Astrocyte (in vitro differentiated cells and primary cell): ENCODE measurements around the gene SNX32.

Experiments
- EZH2 ChIP-seq: IDR thresholded peaks from 2 replicates; pipeline ENCODE4 v1.6.1; 2012; ENCODE audit warnings: mild to moderate bottlenecking, low read length, inconsistent platforms; ENCODE audit not compliant: insufficient read depth
- TF ChIP-seq, protein P1 (sequence below): IDR thresholded peaks from 2 replicates; pipeline ENCODE4 v1.5.1; 2011; ENCODE audit warnings: low read depth, mild to moderate bottlenecking, inconsistent platforms, low read length, moderate library complexity; ENCODE audit not compliant: insufficient read depth

DNA sequence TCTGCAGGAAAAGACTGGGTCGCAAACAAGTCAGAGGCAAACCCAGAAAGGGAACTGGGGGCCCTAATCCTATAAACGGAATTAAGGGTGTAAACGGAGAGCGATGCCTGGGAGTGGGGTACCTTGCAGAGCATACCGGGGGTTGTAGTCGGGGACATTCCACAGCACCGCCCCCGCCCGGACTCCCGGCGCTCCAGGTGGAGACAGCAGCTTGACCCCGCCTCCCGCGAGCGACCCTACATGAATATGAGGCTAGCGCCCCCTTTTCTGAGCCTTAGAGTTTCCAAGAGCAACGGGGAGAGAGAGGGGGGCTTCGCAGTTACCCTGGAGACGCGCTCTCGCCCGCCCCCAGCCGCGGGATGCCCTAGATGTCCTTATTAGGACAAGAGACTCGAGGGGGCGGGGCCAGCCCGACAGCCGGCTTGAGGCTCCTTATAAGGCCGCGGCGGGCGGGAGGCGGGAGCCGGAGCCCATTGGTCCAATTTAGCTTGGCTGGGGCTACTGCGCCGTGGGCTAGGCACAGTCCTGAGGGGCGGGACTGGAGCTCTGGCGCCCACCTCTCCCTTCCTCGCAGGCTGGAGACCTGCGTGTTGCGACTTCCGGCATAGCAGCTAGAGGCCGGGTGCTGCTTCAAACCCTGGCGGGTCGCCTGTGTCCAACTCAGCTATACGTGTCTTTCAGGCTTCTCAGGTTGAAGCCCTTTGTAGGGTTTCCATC is 25.5 kb downstream of the SNX32 start:
- TF ChIP-seq, protein P1, sequence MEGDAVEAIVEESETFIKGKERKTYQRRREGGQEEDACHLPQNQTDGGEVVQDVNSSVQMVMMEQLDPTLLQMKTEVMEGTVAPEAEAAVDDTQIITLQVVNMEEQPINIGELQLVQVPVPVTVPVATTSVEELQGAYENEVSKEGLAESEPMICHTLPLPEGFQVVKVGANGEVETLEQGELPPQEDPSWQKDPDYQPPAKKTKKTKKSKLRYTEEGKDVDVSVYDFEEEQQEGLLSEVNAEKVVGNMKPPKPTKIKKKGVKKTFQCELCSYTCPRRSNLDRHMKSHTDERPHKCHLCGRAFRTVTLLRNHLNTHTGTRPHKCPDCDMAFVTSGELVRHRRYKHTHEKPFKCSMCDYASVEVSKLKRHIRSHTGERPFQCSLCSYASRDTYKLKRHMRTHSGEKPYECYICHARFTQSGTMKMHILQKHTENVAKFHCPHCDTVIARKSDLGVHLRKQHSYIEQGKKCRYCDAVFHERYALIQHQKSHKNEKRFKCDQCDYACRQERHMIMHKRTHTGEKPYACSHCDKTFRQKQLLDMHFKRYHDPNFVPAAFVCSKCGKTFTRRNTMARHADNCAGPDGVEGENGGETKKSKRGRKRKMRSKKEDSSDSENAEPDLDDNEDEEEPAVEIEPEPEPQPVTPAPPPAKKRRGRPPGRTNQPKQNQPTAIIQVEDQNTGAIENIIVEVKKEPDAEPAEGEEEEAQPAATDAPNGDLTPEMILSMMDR: no peak
- no peak for TF ChIP-seq EZH2
